GM19351 (cell line): ENCODE data around the gene RHCG.

Experiments
- ATAC-seq: cut with Tn5 transposase; IDR thresholded peaks from one replicate; pipeline ENCODE4 v1.9.1; 2021; ENCODE audit warnings: mild to moderate bottlenecking, moderate library complexity; ENCODE audit not compliant: unreplicated experiment

Gene RHCG

DNA sequence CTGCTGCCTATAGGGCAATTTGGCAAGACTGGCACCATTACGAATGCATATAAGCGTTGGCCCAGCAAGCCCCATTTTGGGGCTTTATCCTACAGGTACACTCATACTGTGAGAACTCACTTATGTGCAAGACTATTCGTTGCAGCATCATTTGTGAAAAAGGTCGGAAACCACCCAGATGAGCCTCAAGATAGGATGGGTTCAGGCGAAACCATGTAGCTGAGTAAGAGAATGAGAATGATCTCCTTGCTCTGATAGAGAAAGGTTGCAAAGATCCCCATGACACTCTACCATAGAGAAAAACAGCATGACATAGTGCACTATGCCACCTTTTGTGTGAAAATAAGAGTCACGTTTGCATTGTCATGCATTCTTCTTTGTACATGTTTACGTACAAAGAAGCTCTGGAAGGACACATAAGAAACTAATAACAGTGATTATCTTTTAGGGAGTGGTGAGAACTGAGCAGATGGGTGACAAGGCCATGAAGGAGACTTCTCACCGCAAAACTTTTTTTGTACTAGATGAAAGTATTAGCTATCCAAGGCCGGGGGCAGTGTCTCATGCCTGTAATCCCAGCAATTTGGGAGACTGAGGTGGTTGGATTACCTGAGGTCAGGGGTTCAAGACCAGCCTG lies 50.0 kb downstream of the RHCG start:
- ATAC-seq, result no peak

DNA sequence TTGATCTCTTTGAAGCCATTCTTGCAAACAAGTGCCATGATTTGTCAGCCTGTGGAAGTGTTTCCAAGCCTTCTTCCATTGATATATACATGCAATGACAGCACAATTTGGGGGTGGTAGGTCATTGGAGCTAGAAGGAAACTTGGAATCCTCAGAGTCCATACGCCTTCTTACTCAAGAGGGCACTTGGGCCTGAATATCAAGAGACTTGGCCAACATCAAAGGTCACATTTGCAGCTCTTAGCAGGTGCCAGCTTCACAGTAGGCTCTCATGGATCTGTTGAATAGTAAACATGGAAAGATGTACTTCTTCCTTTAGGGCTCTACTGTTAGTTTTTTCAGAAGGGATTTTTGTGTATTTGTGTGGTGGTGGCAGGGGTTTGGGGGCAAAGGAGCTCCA lies 50.9 kb downstream of the RHCG start:
- no peak for ATAC-seq

DNA sequence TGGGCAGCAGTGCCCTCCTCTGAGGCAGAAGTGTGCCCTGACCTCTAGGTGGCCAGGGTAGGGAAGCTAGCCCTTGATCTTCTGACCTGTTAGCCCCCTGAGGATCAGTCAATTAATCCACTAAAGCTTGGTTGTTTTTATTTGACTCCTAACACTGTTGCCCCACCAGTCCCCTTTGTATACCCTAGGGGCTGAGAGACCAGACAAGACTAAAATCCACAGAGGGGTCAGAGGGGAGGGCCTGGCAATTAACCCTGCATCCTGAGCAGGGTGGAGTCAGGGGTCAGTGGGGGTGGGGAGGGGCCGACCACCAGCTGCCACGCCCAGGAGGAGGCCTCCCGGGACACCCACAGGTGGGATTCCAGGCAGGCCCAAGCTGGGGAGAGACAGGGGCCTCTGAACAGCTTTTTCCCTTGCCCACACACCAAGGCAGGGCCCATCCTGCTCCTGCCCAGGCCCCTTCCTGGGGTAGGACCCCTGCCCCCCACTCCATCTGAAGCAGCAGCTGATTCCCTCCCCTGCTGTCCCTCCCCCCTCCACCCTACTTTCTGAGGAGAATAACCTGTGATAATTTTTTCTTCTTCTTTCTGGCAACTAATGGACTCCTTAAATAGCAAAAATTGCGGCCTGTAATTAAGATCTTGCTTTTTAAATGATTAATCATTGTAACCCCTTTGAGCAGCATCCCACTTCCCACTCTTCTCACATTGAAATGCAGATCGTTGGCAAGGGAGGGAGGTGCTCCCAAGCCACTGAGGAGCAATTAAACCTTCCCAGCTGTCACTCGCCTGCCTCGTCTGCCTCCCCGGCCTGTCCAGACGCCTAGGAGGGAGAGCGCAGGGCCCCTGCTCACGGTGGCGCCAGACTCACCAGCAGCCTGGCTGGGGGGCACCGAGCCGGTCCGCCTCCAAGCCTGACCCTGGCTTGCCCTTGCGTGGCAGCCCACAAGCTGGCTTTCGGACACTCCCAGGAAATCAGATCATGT lies 51.9 kb downstream of the RHCG start:
- no peak for ATAC-seq

DNA sequence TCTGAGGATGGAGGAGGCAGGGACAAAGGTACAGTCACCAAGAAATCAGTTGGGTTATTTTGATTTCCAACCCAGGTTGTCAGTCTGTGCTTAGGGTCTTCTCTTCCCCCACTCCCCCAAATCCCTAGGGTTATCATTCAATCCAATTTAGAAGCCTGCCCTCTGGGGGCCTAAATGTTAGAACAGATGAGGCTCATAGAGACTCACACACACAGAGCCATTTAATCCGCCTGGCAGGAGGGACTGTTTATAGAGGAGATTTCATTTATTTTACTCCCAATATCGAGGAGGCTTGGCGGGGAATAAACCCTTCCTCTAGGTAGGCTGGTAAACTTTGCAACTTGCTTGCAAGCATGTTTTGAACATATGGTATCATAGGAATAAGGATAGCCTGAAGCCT lies 52.8 kb downstream of the RHCG start:
- ATAC-seq, result no peak

DNA sequence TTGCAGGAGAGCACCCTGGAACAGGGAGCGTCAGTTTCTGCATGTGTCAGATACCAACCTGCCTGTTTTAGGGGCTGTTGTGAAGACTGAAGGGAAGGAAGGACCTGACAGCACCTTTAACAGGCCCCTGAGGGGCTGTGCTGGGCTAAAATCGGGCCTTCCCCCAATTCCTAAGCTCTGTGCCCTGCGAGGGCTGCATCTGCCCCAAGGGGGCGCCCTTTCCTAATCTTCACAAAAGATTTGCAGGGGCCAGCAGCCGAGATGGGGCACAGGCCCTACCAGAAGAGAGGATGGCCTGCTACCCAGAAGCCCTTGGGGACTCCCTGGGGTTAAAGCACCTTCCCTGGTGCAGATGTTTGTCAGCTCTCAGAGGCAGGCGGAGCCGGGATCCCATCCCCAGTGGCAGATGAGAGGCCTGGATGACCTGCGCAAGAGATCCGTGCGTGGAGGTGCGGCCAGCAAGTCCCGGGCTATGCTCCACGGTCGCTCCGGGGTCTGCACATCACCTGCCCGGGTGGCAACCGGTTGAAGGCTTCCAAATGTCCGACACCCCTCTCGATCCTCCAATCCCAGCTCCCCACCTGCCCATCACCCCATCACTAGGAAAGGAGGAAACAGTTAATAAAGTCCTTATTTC lies 53.6 kb downstream of the RHCG start:
- peak; percentile 30 for ATAC-seq

DNA sequence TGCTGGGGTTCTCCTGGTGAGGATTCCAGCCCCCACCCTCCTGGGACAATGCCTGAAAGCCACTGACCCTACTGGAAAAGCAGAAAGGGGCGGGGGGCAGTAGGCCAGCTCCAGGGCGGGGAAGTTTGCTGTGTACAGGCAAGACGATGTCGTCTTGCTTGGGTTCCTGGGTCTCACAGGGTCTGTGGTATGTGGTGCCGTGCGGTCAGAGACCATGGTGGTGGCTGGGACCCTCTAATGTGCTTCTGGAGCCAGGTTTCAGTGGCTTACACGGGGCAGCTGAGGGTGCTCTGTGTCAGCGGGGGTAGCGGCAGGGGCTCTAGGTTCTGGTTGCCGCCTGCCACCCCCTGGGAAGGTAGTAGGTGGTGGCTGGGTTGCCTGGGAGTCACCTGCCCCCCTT lies 54.2 kb downstream of the RHCG start:
- no peak for ATAC-seq

DNA sequence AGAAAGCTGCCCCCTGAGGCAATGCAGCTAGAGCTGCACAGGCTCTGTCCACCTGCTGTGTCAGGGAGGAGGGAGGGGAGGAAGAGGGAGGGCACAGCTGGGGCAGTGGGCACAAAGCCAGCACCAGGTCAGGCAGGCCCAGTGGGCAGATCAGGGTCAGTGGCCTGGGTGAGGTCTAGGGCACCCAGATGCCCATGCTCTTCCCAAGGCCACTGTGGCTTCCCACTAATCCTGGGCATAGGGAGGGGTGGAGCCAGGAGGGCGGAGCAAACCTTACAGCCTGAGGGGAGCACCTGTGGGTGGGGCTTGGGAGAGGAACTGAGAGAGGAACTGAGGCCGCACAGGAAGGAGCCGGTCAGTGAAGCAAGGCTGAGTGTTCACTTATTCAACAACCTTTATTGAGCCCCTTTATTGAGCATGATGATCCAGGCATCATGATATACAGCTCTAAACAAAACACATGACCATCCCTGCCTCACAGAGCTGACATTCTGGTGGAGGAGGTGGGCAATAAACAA lies 55.0 kb downstream of the RHCG start:
- ATAC-seq, result peak; percentile 99

DNA sequence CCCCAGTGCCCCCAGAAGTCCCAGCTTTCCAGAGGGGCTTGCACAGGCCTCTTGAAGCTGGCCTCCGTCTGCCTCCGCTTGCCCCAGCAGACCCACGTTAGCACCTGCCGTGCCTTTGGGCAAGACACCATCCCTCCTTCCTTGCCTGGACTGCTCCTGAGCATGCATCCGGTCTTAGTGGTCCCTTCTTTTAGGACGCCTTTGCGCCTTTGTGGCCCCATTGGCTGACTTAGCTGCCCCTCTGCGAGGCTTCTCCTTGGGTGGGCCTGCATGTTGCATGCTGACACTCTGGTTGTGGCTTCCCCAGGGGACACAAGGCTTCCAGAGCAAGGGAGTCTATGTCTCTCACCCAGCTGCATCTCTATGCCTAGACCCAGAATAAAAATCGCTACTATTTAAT lies 56.6 kb downstream of the RHCG start:
- no peak for ATAC-seq

DNA sequence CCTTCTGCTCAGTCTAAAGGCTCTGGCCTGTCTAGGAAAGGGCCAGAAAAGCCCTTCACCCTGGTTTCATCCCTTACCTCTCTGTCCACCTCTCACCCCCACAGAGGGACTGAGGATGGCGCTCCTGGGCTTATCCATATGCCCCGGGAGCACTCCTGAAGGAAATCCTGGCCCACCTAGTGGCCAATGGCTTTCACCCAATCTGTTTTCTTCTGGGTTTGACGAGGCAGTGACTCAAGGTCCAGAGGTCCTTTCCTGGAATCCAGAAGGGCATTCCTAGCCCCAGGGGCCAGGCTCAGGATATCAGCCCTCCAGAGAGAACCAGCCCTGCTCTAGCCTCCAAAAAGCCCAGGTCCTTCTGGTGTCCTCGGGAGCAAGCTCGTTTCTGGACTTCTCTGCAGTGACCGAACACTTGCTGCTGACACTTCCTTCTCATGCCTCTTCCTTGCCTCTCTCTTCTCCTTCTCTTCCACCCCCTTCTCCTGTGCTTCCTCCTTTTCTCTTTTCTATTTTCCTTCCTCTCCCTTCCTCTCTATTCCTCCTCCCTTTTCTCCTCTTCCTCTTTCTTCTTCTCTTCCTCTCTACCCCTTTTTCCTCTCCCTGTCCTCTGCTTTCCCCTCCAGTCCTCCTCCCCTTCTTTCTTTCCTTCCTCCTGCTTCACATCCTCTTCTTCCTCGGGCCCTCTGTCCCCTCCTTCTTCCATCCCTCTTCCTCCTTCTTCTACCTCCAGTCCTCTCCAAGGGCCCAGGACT lies 59.6 kb downstream of the RHCG start:
- no peak for ATAC-seq

DNA sequence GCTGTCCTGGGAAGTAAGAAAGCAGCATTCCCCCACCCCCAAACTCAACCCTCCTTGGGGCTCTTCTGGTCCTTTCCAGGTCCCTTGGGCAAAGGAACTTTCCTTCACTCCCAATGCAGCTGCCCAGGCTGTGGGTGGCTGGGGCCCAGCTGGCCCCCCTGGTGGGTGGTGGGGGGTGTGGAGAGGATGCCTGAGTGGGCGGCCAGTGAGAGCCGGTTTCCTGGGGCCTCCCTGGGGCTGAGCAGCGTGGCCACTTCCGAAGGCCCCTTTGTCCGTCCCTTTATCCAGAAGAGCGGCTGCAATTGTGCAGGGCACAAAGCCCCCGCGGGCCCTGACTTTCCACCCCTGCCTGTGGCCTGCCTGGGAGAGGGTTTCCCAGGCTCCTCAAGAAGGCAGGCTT lies 61.0 kb downstream of the RHCG start:
- no peak for ATAC-seq

DNA sequence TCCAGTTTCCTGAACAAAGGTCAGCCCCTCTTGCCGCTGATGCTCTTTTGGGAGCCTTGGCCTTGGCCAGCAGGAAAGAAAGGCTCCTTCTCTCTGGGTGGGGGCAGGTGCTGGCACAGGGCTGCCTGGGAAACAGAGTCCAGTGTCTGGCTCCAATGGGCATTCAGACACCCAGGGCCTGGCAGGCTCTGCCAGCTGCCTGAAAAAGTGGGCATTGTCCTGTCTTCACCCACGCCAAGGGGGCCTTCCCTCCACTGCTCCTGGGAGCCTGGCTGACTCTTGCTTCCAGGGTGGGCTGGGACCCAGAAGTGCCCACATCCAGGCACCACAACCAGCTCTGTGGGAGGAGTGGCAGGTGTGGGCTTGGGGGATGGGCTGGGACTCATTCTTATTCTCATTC lies 62.7 kb downstream of the RHCG start:
- ATAC-seq, result no peak

DNA sequence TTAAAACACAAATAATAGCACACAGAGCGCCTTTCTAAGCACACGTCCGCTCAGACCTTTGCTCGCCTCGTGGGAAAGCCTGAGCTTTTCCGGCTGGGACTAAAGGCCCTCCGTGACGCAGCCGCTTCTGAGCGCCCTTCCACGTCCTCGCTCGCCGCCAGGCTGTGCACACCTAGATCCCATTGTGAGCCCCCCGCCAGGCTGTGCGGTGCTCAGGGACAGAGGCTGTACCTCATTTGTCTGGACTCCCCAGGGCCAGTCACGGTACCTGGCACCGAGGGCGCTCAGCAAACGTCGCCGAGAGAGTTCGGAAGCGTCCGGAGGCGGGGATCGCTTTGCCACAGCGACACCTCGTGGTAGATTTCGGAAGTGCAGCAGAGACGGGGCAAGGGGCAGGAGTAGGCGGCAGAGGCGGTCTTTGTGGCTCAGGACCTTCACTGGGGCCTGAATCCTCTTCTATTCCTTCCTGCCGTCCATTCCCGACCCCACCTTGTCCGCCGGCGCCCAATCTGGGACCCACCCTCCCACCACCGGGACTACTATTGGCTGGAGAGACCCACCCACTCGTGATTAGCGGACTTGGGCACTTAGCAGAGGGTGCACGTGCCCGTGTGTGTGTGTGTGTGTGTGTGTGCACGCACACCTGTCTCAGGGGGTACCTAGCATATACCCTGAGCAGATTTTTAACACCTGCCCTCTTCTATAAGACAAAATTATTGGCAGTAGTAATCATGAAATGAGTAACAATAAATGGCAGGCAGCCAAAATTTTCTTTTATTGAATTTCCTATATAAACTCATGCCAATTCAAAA lies 65.6 kb downstream of the RHCG start:
- ATAC-seq, result peak; percentile 96

DNA sequence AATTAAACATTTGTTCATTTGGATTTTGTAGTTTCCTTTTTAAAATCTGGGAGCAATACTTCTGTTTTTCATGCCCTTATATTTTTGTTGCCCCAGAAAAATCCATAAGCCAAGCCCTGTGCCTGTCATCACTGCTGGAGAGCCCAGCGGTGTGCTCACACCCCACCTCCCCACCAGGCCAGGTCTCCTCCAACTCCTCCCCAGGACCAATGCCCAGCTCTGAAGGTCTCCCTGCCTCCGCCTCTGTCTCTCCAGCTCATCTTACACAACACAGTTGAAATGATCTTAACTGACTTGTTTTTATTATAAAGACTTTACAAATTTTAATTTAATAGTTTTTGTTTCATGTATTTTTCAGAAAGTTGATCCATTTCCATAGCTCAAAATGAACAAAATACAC lies 66.4 kb downstream of the RHCG start:
- no peak for ATAC-seq

DNA sequence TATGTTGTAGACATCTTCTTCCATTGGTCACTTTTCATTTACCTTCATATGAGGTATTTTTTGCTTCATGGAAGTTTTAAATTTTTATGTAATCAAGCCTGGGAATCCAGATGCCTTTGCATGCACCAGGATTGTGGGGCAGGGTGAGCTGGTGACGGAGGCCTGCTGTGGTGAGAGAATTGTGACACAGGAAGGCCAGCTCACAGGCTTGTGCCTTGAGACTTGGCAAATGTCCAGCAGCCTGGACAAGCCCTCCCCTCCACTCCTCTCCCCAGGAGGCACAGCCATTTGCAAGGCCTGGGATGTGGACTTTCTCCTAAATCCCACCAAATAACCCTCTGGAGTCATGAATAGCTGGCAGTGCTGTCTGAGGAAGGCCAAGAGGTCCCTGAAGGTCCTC lies 67.4 kb downstream of the RHCG start:
- ATAC-seq, result no peak

DNA sequence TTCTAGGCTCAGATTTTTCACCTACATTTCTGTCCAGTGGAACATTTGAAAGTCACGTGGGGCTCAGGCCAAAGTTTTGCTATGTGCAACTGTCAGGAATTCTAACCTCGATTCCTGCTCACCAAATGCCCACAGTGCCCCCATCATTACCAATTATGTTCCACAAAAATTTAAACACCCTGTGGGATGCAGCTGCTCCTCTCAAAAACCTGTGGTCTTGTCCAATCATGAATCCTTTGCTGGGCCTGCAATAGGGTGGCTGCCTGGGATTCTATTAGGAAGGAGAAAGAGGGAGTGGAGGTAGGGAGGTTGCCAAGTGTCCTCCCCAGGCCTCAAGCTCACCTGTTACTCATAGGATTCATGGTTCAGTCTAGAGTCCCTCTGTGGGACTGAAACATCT lies 68.1 kb downstream of the RHCG start:
- ATAC-seq, result no peak

DNA sequence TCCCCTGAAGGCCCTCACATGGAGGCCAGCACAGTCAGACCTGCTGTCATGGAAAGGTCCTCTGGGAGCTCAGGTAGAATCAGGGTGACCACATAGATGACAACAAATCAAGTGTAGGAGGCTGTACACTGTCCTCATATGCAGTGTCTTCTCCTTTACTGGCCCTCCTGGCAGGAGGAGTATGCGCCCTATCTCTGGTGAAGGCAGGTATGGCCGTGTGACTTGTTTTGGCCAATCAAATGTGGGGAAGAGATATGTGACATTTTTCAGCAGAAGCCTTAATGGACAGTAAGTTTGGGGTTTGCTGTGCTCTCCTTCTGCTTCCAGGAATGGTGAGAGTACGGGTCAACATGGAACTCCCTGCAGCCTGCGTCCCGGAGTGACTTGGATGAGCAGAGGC lies 69.9 kb downstream of the RHCG start:
- ATAC-seq, result no peak

DNA sequence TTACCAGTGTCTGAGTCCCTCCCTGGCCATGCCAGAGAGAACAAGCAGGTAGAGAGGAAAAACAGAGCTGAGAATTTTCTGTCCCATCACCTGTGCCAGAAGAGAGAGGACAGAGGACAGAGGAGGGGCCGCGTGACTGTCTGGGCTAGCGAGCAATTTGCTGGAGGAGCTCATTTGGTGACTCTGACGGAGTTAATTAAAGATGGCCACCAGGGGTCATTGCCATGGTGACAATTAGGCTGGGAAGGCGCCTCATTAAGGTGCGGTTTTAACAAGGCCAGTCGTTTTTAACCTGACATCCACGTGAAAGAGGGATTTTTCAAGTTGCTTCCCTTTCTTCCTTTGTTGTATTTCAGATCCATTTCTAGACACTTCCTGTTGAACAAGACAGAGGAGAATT lies 72.4 kb downstream of the RHCG start:
- no peak for ATAC-seq
